ENCODE measurements around the gene DDX54. TPM values are rescaled to one million over a fixed set of nuclear protein-coding genes. Genes with fewer than 3 reads are reported as not detected.

The DDX54 gene
- total RNA-seq, 1 donor from 2014 or later: 54.9 TPM

- intact Hi-C loops (cut with DNase I): no loop called here
- ATAC-seq: no peak
- Histone ChIP-seq H3K36me3 (peaks cover 100% of the 10 kb centered on the region), H3K9me3 (no peaks in the 10 kb centered on the region), H3K27ac (no peak overlapping the region), H3K4me1 (peaks cover 6% of the 10 kb centered on the region), H3K4me3 (no peak overlapping the region), H3K27me3 (ENCODE audit: low read depth) (no peaks in the 10 kb centered on the region)
- no peak for TF ChIP-seq CTCF (IDR thresholded peaks at IDR 0.05)
- DNase-seq: no peak
Measured at GRCh38 chr12:113170457-113170856, 14.8 kb downstream of the DDX54 start.

- no peak overlapping the region for H3K4me3 ChIP-seq
- intact Hi-C loops (cut with DNase I): no loop called here
- peaks cover 100% of the 10 kb centered on the region for H3K36me3 ChIP-seq
- no peak for DNase-seq
- H3K4me1 ChIP-seq: peaks cover 4% of the 10 kb centered on the region
- H3K27me3 ChIP-seq (ENCODE audit: low read depth): no peaks in the 10 kb centered on the region
- ATAC-seq: no peak
- H3K27ac ChIP-seq: no peak overlapping the region
- no peak for TF ChIP-seq CTCF (IDR thresholded peaks at IDR 0.05)
- no peaks in the 10 kb centered on the region for H3K9me3 ChIP-seq
Measured at GRCh38 chr12:113169697-113170096, 15.6 kb downstream of the DDX54 start.

GRCh38 chr12:113167868-113168267, 17.4 kb downstream of the DDX54 start:
- H3K36me3 ChIP-seq: peaks cover 100% of the 10 kb centered on the region
- no peak overlapping the region for H3K27ac ChIP-seq
- H3K4me3 ChIP-seq: no peak overlapping the region
- ATAC-seq (no peak), DNase-seq (no peak)
- no peaks in the 10 kb centered on the region for H3K4me1 ChIP-seq
- intact Hi-C loops (cut with DNase I): no loop called here
- no peaks in the 10 kb centered on the region for H3K9me3 ChIP-seq
- no peak for TF ChIP-seq CTCF (IDR thresholded peaks at IDR 0.05)
- no peaks in the 10 kb centered on the region for H3K27me3 ChIP-seq (ENCODE audit: low read depth)

GRCh38 chr12:113165521-113166450, 19.5 kb downstream of the DDX54 start:
- no peaks in the 10 kb centered on the region for H3K27me3 ChIP-seq (ENCODE audit: low read depth)
- DNase-seq: no peak
- peaks cover 97% of the 10 kb centered on the region for H3K36me3 ChIP-seq
- no peaks in the 10 kb centered on the region for H3K9me3 ChIP-seq
- no peak overlapping the region for H3K4me3 ChIP-seq
- intact Hi-C loops (cut with DNase I): no loop called here
- TF ChIP-seq CTCF (IDR thresholded peaks at IDR 0.05): no peak
- no peak for ATAC-seq
- H3K4me1 ChIP-seq: no peaks in the 10 kb centered on the region
- no peak overlapping the region for H3K27ac ChIP-seq

GRCh38 chr12:113164014-113164413, 21.3 kb downstream of the DDX54 start:
- Histone ChIP-seq H3K4me3 (no peak overlapping the region), H3K36me3 (peaks cover 97% of the 10 kb centered on the region), H3K27me3 (ENCODE audit: low read depth) (no peaks in the 10 kb centered on the region), H3K9me3 (no peaks in the 10 kb centered on the region), H3K27ac (no peak overlapping the region), H3K4me1 (no peaks in the 10 kb centered on the region)
- intact Hi-C loops (cut with DNase I): no loop called here
- ATAC-seq (no peak), DNase-seq (no peak)
- no peak for TF ChIP-seq CTCF (IDR thresholded peaks at IDR 0.05)

All from lower lobe of right lung (tissue), 2 donors.